GM10847 (cell line): ENCODE data around the gene RAMP1.

Source experiments
- POLR2A ChIP-seq: IDR thresholded peaks from 2 replicates; pipeline ENCODE4 v1.6.1; 2011; ENCODE audit not compliant: insufficient read length; ENCODE audit errors: extremely low read depth

The RAMP1 gene

GRCh38 chr2:237859533-237860272 lies at the start of gene RAMP1:
TSS of gene RAMP1 (plus strand) at chr2:237859623. CDS start at chr2:237859676, 53 bp downstream.
- no peak for TF ChIP-seq POLR2A

GRCh38 chr2:237815637-237816036 lies 43.8 kb upstream of the RAMP1 start:
- no peak for TF ChIP-seq POLR2A

- TF ChIP-seq POLR2A: no peak
These were observed 42.9 kb upstream of the RAMP1 start for GRCh38 chr2:237816531-237816930.

- TF ChIP-seq POLR2A: no peak
These were observed 41.4 kb upstream of the RAMP1 start for GRCh38 chr2:237818066-237818473.

- TF ChIP-seq POLR2A: no peak
These were observed 40.2 kb upstream of the RAMP1 start for GRCh38 chr2:237819231-237819630.

- no peak for TF ChIP-seq POLR2A
These were observed 39.0 kb upstream of the RAMP1 start for GRCh38 chr2:237820421-237820820.

GRCh38 chr2:237823544-237823943 lies 35.9 kb upstream of the RAMP1 start:
- no peak for TF ChIP-seq POLR2A

- no peak for TF ChIP-seq POLR2A
These were observed 35.3 kb upstream of the RAMP1 start for GRCh38 chr2:237824085-237824484.

- no peak for TF ChIP-seq POLR2A
These were observed 31.9 kb upstream of the RAMP1 start for GRCh38 chr2:237827421-237827987.

- no peak for TF ChIP-seq POLR2A
These were observed 28.9 kb upstream of the RAMP1 start for GRCh38 chr2:237830522-237830921.

GRCh38 chr2:237833546-237833945 lies 25.9 kb upstream of the RAMP1 start:
- TF ChIP-seq POLR2A: no peak

GRCh38 chr2:237835372-237835771 lies 24.1 kb upstream of the RAMP1 start:
- TF ChIP-seq POLR2A: no peak

GRCh38 chr2:237841051-237841450 lies 18.4 kb upstream of the RAMP1 start:
- TF ChIP-seq POLR2A: no peak

- no peak for TF ChIP-seq POLR2A
These were observed 5.1 kb upstream of the RAMP1 start for GRCh38 chr2:237854295-237854694.

- no peak for TF ChIP-seq POLR2A
These were observed 1.6 kb upstream of the RAMP1 start for GRCh38 chr2:237857791-237858190.

GRCh38 chr2:237858294-237859081 lies 935 bp upstream of the RAMP1 start:
- TF ChIP-seq POLR2A: no peak

GRCh38 chr2:237859082-237859433 lies 365 bp upstream of the RAMP1 start:
- TF ChIP-seq POLR2A: no peak
